ENCODE measurements around the gene AKAP6. TPM values are rescaled to one million over a fixed set of nuclear protein-coding genes. Genes with fewer than 3 reads are reported as not detected.
A peak's percentile ranks its signal among the peaks of the same experiment; 100 is the strongest.

AKAP6 gene
- 2.4 and 5.1 TPM in 2 replicates for total RNA-seq

GRCh38 chr14:32329146-32329545 lies at the start of gene AKAP6:
Gene AKAP6 (plus strand): TSS chr14:32329298. CDS start chr14:32433494, 104,196 bp downstream.
- DNase-seq (ENCODE audit: low read depth) = no peak

GRCh38 chr14:32286602-32287001 lies 42.5 kb upstream of the AKAP6 start:
- DNase-seq (ENCODE audit: low read depth) = no peak

- DNase-seq (ENCODE audit: low read depth) = peak; percentile 71
Measured at GRCh38 chr14:32296366-32296765, 32.7 kb upstream of the AKAP6 start.

- DNase-seq (ENCODE audit: low read depth) = no peak
Measured at GRCh38 chr14:32298346-32298745, 30.8 kb upstream of the AKAP6 start.

- no peak for DNase-seq (ENCODE audit: low read depth)
Measured at GRCh38 chr14:32300136-32300535, 29.0 kb upstream of the AKAP6 start.

GRCh38 chr14:32303865-32304264 lies 25.2 kb upstream of the AKAP6 start:
- no peak for DNase-seq (ENCODE audit: low read depth)

- no peak for DNase-seq (ENCODE audit: low read depth)
Measured at GRCh38 chr14:32304296-32304695, 24.8 kb upstream of the AKAP6 start.

- DNase-seq (ENCODE audit: low read depth) = no peak
Measured at GRCh38 chr14:32306549-32306948, 22.5 kb upstream of the AKAP6 start.

- DNase-seq (ENCODE audit: low read depth) = no peak
Measured at GRCh38 chr14:32307881-32308582, 21.1 kb upstream of the AKAP6 start.

GRCh38 chr14:32310876-32311275 lies 18.2 kb upstream of the AKAP6 start:
- no peak for DNase-seq (ENCODE audit: low read depth)

GRCh38 chr14:32311294-32312009 lies 17.6 kb upstream of the AKAP6 start:
- no peak for DNase-seq (ENCODE audit: low read depth)

- DNase-seq (ENCODE audit: low read depth) = no peak
Measured at GRCh38 chr14:32312010-32312331, 17.1 kb upstream of the AKAP6 start.

GRCh38 chr14:32313844-32314376 lies 15.2 kb upstream of the AKAP6 start:
- DNase-seq (ENCODE audit: low read depth) = no peak

- no peak for DNase-seq (ENCODE audit: low read depth)
Measured at GRCh38 chr14:32318087-32318795, 10.9 kb upstream of the AKAP6 start.

- DNase-seq (ENCODE audit: low read depth) = peak; percentile 60
Measured at GRCh38 chr14:32319368-32320049, 9.6 kb upstream of the AKAP6 start.

- DNase-seq (ENCODE audit: low read depth) = no peak
Measured at GRCh38 chr14:32324601-32325000, 4.5 kb upstream of the AKAP6 start.

GRCh38 chr14:32327255-32327961 lies 1.7 kb upstream of the AKAP6 start:
- DNase-seq (ENCODE audit: low read depth) = no peak

GRCh38 chr14:32329690-32330285 lies 690 bp downstream of the AKAP6 start:
- DNase-seq (ENCODE audit: low read depth) = no peak

- DNase-seq (ENCODE audit: low read depth) = no peak
Measured at GRCh38 chr14:32330351-32331111, 1.4 kb downstream of the AKAP6 start.

GRCh38 chr14:32331206-32331605 lies 2.1 kb downstream of the AKAP6 start:
- DNase-seq (ENCODE audit: low read depth) = peak; percentile 31

Measured in renal cortical epithelial cell (primary cell).